DND-41 (cell line): Measurements from ENCODE around the gene GBA2.
A peak's percentile ranks its signal among the peaks of the same experiment; 100 is the strongest.

Source experiments
- ATAC-seq: fragments of 200-7000 bp; cut with Tn5 transposase; 3 replicates; pipeline ENCODE4 v1.9.1; 2021; ENCODE audit warnings: low read depth; ENCODE audit not compliant: insufficient read depth
- DNase-seq: peaks from one replicate; pipeline ENCODE4 v3.0.0-alpha.2; 2020
- H2AFZ ChIP-seq: 2 replicates; pipeline ENCODE4 v1.6.0; 2012; ENCODE audit warnings: low read depth, low read length
- H3K27ac ChIP-seq: 2 replicates; pipeline ENCODE4 v1.5.1; 2012; ENCODE audit warnings: low read length, inconsistent platforms
- H3K27me3 ChIP-seq: fragments of 200-600 bp; sonication (generic); 2 replicates; pipeline ENCODE4 v1.6.0; 2012; ENCODE audit warnings: low read length, mild to moderate bottlenecking, inconsistent platforms; ENCODE audit not compliant: insufficient read depth, poor library complexity
- H3K36me3 ChIP-seq: 2 replicates; pipeline ENCODE4 v1.5.1; 2012; ENCODE audit warnings: low read length, inconsistent platforms; ENCODE audit not compliant: insufficient read depth
- H3K4me1 ChIP-seq: 2 replicates; pipeline ENCODE4 v1.5.1; 2012; ENCODE audit warnings: mild to moderate bottlenecking, low read length; ENCODE audit not compliant: insufficient read depth
- H3K4me2 ChIP-seq: 2 replicates; pipeline ENCODE4 v1.6.0; 2012; ENCODE audit warnings: mild to moderate bottlenecking, moderate library complexity, low read length, inconsistent platforms; ENCODE audit not compliant: insufficient read depth
- H3K4me3 ChIP-seq, 2 experiments: fragments of 200-600 bp in 1 of 2; shearing (Covaris generic) in 1 of 2; 2 replicates each; pipeline ENCODE4 v1.5.1; 2012 to 2016; ENCODE audit warnings: inconsistent platforms in 2 of 2, low read length in 2 of 2, mild to moderate bottlenecking in 2 of 2, low read depth in 1 of 2, moderate library complexity in 1 of 2
- H3K79me2 ChIP-seq: 2 replicates; pipeline ENCODE4 v1.6.0; 2012; ENCODE audit warnings: low read length, inconsistent platforms; ENCODE audit not compliant: insufficient read depth
- H3K9ac ChIP-seq: 2 replicates; pipeline ENCODE4 v1.6.0; 2012; ENCODE audit warnings: low read depth, mild to moderate bottlenecking, inconsistent platforms, low read length, moderate library complexity
- H3K9me3 ChIP-seq: 2 replicates; pipeline ENCODE4 v1.5.1; 2012; ENCODE audit warnings: low read length, moderate library complexity, mild to moderate bottlenecking, inconsistent platforms; ENCODE audit not compliant: insufficient read depth, severe bottlenecking
- H4K20me1 ChIP-seq: 2 replicates; pipeline ENCODE4 v1.6.0; 2012; ENCODE audit warnings: low read length; ENCODE audit not compliant: insufficient read depth
- CTCF ChIP-seq: IDR thresholded peaks from 2 replicates; pipeline ENCODE4 v1.5.1; 2012; ENCODE audit warnings: borderline replicate concordance, low read length, moderate library complexity, mild to moderate bottlenecking; ENCODE audit not compliant: poor library complexity, severe bottlenecking; ENCODE audit errors: extremely low read depth
- EZH2 ChIP-seq: IDR thresholded peaks from 3 replicates; pipeline ENCODE4 v1.6.1; 2012; ENCODE audit warnings: borderline replicate concordance, low read depth, mild to moderate bottlenecking, moderate library complexity, low read length, inconsistent platforms; ENCODE audit not compliant: severe bottlenecking

Gene GBA2

GRCh38 chr9:35736201-35736633 is 12.8 kb downstream of the GBA2 start:
- no peak overlapping the region for H3K4me2 ChIP-seq
- H3K4me3 ChIP-seq = no peak overlapping the region
- no peak overlapping the region for H2AFZ ChIP-seq
- no peaks in the 10 kb centered on the region for H4K20me1 ChIP-seq
- peaks cover 21% of the 10 kb centered on the region for H3K79me2 ChIP-seq
- H3K9me3 ChIP-seq = no peaks in the 10 kb centered on the region
- peaks cover 18% of the 10 kb centered on the region for H3K4me1 ChIP-seq
- peak; percentile 39 for ATAC-seq
- H3K9ac ChIP-seq = no peak overlapping the region
- no peak overlapping the region for H3K27ac ChIP-seq
- H3K27me3 ChIP-seq = no peaks in the 10 kb centered on the region
- TF ChIP-seq EZH2 = no peak
- TF ChIP-seq CTCF = peak; percentile 93
- DNase-seq = peak; percentile 74
- peaks cover 63% of the 10 kb centered on the region for H3K36me3 ChIP-seq

DNA sequence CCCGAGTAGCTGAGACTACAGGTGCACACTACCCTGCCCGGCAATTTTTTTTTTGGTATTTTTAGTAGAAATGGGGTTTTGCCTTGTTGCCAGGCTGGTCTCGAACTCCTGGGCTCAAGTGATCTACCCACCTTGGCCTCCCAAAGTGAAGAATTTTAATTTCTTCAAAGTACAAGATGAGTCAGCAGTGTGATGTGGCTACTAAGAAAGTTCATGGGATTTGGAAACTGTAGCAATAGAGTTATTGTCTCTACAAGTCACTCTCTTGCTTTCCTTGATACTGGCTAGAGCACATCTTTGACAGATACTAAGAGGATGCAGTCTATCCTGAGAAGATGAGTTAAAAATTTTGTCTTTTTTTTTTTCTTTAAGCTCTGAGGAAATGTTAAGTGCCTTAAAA is 14.9 kb downstream of the GBA2 start:
- ATAC-seq (no peak), DNase-seq (no peak)
- H3K4me3 ChIP-seq = no peak overlapping the region
- H2AFZ ChIP-seq = no peak overlapping the region
- H4K20me1 ChIP-seq = peaks cover 18% of the 10 kb centered on the region
- H3K27me3 ChIP-seq = no peaks in the 10 kb centered on the region
- peaks cover 43% of the 10 kb centered on the region for H3K79me2 ChIP-seq
- 0 out of 2 replicates have a peak overlapping the region, but pooled peaks have one; percentile 93 for H3K4me2 ChIP-seq
- H3K4me1 ChIP-seq = peaks cover 39% of the 10 kb centered on the region
- no peak overlapping the region for H3K27ac ChIP-seq
- H3K9ac ChIP-seq = no peak overlapping the region
- H3K9me3 ChIP-seq = no peaks in the 10 kb centered on the region
- H3K36me3 ChIP-seq = peaks cover 49% of the 10 kb centered on the region
- TF ChIP-seq CTCF (no peak), EZH2 (no peak)

- no peaks in the 10 kb centered on the region for H3K9me3 ChIP-seq
- H2AFZ ChIP-seq = peak overlapping the region; percentile 71
- H3K36me3 ChIP-seq = peaks cover 47% of the 10 kb centered on the region
- ATAC-seq (no peak), DNase-seq (no peak)
- H3K9ac ChIP-seq = peak overlapping the region; percentile 74
- H3K4me3 ChIP-seq = peak overlapping the region; percentile 94 to 95
- H4K20me1 ChIP-seq = peaks cover 27% of the 10 kb centered on the region
- H3K27me3 ChIP-seq = no peaks in the 10 kb centered on the region
- TF ChIP-seq CTCF = peak; percentile 19
- no peak for TF ChIP-seq EZH2
- peaks cover 54% of the 10 kb centered on the region for H3K79me2 ChIP-seq
- H3K4me2 ChIP-seq = peak overlapping the region; percentile 93
- peaks cover 50% of the 10 kb centered on the region for H3K4me1 ChIP-seq
- H3K27ac ChIP-seq = peak overlapping the region; percentile 76
These were observed 16.1 kb downstream of the GBA2 start for GRCh38 chr9:35732800-35733541.
